ENCODE measurements around the gene AKAP12.

GRCh38 chr6:151350442-151351145 lies 110.8 kb downstream of the AKAP12 start:
- no peak for TF ChIP-seq YY1 (IDR thresholded peaks at IDR 0.05; ENCODE audit: low read depth)
- TF ChIP-seq CEBPB (IDR thresholded peaks at IDR 0.05), result no peak
